Left renal pelvis (tissue), 4 donors: ENCODE results near the gene SMC5. TPM values are rescaled to one million over a fixed set of nuclear protein-coding genes. Genes with fewer than 3 reads are reported as not detected.
"Not testable (repeated sequence)": the region's sequence is repeated elsewhere in the genome, so short reads cannot be mapped to it uniquely, and the experiment has no call there.

ENCODE experiments used
- DNase-seq, 4 donors: peaks; one replicate each; pipeline ENCODE4 v3.0.0-alpha.2; 2013; ENCODE audit warnings: low read depth in 4 of 4, low spot score in 3 of 4
- polyA plus RNA-seq, 4 donors: library from polyadenylated mRNA; unstranded; fragments of 120-200 nt; gene quantifications; one replicate each; pipeline ENCODE4 v1.2.1, GENCODE V29; 2013; ENCODE audit not compliant: insufficient read length in 4 of 4

The SMC5 gene
- 10 to 100 TPM; 40.5 to 55.0 (median 49.9) TPM for polyA plus RNA-seq

- DNase-seq, result peak; percentile 82 to 87 (median 85)
Measured at GRCh38 chr9:70258692-70259511, at the start of gene SMC5. TSS of gene SMC5 (plus strand) at chr9:70258978. CDS start at chr9:70259079, 101 bp downstream.

- no peak for DNase-seq
Measured at GRCh38 chr9:70217029-70217428, 41.7 kb upstream of the SMC5 start.

DNA sequence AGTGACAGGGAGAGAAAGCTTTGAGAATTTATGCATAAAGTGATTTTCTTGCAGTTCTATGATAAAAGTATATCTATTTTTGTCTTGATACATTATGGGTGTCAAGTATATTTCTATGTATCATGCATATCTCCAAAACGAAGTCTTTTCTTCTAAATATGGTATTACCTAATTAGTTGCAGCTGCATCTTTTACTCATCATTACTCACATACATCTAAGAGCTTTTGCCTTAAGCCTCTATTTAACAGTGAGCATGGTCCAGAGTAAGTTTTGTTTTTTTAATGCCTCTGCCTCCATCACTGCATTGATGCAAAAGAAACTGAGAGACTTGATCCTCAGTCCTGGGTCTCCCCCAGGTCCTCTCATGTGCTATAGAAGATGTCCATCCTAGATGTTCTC is 40.0 kb upstream of the SMC5 start:
- DNase-seq, result no peak

GRCh38 chr9:70220216-70220615 is 38.6 kb upstream of the SMC5 start:
- DNase-seq, result no peak

- no peak for DNase-seq
Measured at GRCh38 chr9:70222354-70222753, 36.4 kb upstream of the SMC5 start.

- DNase-seq, result no peak
Measured at GRCh38 chr9:70228118-70228517, 30.7 kb upstream of the SMC5 start.

- no peak for DNase-seq
Measured at GRCh38 chr9:70228611-70229010, 30.2 kb upstream of the SMC5 start.

DNA sequence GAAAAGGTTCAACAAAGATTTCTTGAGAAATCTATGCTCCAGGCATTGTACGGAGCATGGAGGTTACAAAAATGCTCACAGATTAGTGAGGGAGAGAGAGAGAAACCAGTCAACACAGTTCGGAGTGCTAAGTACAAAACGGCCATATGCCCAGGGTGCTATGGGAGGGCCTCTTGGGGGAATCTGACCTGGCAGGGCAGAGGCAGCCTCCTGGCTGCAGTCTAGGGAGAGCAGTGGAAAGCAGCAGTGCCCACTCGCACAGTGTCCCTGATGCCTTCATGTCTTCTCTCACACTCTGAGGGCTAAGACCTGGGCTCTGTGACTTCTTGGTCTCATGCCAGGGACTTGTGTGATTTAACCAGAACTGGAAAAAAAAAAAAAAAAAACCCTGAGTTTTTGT is 29.8 kb upstream of the SMC5 start:
- no peak for DNase-seq

DNA sequence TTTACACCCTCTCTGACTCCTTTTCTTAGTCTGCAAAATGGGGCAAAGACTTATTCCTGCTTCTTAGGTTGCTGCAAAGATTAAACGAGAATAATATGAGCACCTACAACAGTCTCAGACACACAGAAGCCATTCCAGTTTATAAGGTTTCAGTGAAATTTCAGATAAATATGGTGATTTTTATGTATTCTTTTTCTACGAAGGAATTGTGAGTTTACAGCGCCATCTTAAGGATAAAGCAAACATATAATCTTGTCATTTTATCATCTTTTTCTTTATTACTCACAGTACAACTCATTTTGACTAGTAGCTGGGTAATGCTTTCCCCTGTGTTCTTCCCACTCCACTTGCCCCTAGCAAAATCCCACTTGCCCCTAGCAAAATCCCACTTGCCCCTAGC is 29.2 kb upstream of the SMC5 start:
- no peak for DNase-seq

GRCh38 chr9:70232476-70232875 is 26.3 kb upstream of the SMC5 start:
- no peak for DNase-seq

DNA sequence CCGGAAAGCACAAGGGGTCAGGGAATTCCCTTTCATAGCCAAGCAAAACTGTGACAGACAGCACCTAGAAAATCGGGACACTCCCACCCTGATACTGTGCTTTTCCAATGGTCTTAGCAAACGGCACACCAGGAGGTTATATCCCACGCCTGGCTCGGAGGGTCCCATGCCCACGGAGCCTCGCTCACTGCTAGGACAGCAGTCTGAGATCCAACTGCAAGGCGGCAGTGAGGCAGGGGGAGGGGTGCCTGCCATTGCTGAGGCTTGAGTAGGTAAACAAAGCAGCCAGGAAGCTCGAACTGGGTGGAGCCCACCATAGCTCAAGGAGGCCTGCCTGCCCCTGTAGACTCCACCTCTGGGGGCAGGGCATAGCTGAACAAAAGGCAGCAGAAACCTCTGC is 24.6 kb upstream of the SMC5 start:
- DNase-seq, result not testable (repeated sequence)

GRCh38 chr9:70245952-70246351 is 12.8 kb upstream of the SMC5 start:
- not testable (repeated sequence) for DNase-seq

DNA sequence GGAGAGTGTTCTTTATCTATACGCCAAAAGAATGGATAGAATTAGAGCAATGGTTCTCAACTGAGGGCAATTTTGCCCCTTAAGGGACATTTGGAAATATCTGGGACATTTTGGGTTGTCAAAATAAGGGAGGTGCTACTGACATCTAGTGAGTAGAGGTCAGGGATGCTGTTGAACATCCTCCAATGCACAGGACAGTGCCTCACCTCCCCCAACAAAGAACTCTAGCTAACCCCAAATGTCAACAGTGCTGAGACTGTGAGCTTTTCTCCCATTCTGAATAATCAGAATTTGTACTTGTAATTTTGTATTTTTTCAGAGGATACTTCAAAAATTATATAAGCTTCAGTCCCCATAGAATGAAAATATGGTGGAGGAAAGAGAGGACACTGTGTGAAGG is 8.6 kb upstream of the SMC5 start:
- DNase-seq, result no peak

DNA sequence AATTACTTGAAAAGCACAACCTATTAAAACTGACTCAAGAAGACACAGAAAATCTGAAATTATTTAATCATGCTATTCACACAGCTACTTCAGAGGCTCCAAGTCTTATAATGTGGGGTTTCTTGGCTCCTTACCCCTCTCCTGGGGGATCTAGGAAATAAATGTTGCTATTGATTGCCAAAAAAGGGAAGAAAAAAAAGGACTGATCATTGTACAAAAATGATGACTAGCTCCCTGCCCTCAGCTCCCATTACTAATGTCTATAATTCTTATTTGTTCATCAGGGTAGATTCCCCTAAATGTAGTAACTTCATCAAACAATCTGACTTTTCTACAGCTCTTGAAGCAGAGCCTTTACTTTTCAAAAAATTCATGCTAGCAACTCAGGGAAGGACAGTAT is 3.3 kb upstream of the SMC5 start:
- DNase-seq, result no peak

- DNase-seq, result peak in 1 of 4 donors; percentile 33
Measured at GRCh38 chr9:70256123-70256551, 2.6 kb upstream of the SMC5 start.

DNA sequence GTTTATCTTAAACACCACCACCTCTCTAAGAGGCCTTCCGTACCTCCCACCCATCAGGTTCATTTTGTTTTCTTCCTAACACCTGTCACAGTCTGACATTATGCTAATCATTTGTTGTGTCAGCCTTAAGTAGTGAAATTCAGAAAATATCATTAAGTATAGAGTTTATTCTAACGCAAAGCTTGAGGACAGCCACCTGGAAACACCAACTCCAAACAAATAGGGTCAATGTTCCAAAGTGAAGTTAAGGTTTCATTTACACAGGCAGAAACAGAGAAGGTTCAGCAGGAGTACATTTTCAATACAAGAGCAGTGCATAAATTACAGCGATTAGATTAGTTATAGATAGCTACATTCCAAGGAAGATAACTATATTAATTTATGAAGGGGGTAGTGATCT is 1.3 kb upstream of the SMC5 start:
- no peak for DNase-seq

DNA sequence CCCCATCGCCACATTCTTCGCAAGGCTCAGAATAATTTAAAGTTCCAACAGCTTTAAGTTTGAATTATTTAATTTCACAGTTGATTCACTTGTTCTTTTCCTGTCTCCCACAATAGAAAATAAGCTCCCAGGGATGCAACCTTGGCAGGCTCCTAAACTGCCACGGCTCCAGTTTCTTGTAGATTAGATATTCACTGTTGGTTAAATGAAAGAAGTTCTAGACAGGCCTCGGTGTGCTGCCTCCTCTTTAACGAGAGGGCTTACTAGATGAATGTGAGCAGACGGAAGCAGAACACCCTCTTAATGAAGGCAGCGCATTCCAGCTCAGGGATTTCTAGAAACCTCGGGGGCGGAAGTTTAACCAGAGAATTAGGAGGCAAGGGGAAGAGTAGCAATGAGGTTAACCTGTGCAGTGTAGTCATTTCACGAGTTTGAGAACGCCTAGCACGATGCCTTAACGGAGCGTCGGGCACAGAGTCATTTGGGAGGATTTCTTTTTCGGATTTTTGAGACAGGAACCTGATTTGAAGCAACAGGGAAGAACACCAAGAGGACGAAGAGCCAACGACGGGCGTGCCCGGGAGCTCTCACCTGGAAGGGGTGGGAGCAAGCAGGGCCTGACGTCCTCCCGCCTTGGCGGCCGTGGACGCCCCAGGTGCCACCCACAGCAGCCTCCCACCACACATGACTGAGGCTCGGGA is 637 bp upstream of the SMC5 start:
- DNase-seq, result peak in 1 of 4 donors; percentile 58

DNA sequence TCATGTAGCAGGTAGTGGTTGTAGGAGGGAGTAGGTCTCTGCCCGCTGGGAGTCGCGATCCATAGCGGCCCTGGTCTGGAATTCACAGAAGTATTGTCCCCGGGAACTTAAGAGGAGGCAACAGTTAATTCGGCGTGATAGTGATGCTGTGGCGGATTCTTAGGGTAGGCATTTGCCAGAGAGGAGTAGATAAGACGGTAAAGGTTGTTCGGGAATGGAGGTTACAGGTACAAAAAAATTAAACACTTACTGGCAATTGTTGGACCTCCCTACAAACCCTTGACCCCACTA is 679 bp downstream of the SMC5 start:
- DNase-seq, result no peak

GRCh38 chr9:70260007-70260443 is 1.2 kb downstream of the SMC5 start:
- no peak for DNase-seq

- DNase-seq, result no peak
Measured at GRCh38 chr9:70260606-70261005, 1.8 kb downstream of the SMC5 start.

- no peak for DNase-seq
Measured at GRCh38 chr9:70261131-70261870, 2.5 kb downstream of the SMC5 start.
